Iris pigment epithelial cell (primary cell): ENCODE results near the gene PDS5A.
"Not testable (repeated sequence)": the region's sequence is repeated elsewhere in the genome, so short reads cannot be mapped to it uniquely, and the experiment has no call there.

ENCODE experiments used
- DNase-seq: peaks from one replicate; pipeline ENCODE4 v3.0.0-alpha.2; 2011; ENCODE audit warnings: low read depth

Gene PDS5A

DNA sequence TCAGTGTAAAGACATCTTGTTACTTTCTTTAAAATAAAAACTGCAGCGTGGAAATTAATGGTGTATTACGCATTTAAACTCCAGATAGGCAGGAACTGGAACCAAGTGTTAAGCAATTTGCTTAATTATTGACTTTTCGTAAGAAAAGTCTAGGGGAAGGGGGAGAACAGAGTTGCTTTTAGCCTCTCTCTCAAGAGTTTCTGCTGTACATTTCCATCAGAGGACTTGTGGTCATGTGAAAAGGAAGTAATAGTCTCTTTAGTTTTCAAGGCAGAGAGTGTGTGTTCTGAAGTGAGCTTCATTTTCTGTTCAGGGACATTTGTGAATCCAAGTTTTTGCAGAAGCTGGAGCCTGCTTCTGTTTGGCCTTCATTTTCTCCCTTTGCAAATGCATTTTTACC is 152.6 kb downstream of the PDS5A start:
- DNase-seq: no peak

DNA sequence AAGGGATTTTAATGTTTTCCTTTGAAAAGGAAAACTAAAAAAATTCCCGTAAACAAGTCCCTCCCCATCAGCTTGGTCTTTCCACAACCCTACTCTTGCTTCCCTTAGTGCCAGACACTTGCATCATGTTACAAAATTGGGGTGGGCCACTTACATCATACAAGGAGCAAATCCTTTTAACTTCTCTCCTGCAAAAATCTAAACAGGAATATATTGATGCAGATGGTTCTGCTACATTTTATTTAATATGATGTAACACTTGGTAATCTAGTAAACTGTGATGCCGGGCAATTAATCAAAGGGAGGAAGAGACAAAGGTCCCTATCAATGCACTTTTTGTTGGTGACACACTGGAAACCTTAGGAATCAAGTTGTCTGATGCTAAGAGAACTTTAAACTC is 154.5 kb downstream of the PDS5A start:
- peak; percentile 48 for DNase-seq

DNA sequence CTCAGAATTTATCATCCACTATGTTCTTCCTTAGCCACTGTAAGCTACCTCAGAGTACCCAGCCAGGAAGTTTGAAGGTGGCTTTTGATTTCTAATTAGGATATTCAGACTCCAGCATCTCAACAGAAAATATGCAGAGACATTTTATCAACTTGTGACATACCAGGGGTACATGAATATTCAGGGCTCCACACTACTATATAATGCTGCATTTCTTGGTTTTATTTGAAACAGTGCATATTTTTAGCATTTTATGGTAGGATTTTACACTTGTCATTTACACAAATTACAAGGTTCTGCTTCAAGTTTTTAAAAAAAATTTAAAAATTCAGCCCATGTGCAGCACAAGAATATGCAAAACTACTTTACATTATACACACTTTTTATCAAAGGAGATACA is 155.0 kb downstream of the PDS5A start:
- DNase-seq: no peak

DNA sequence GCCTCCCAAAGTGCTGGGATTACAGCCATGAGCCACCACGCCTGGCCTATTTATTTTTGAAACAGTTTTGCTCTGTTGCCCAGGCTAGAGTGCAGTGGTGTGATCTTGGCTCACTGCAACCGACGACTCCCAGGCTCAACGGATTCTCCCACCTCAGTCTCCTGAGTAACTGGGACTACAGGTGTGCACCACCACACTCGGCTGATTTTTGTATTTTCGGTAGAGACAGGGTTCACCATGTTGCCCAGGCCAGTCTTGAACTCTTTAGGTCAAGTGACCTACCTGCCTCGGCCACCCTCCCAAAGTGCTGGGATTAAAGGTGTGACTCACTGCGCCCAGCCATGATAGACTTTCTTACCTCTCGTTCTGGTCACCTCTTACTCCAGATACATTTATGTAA is 155.8 kb downstream of the PDS5A start:
- DNase-seq: no peak

DNA sequence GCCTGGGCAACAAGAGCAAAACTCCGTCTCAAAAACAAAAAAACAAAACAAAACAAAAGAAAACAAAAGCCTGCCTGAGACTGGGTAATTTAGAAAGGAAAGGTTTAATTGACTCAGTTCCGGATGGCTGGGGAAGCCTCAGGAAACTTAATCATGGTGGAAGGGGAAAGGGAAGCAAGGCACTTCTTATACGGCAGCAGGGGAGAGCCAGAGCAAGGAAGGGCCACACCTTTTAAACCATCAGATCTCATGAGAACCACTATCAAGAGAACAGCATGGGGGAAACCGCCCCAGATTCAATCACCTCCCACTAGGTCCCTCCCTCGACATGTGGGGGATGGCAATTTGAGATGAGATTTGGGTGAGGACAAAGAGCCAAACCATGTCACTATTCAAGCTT is 157.5 kb downstream of the PDS5A start:
- no peak for DNase-seq

DNA sequence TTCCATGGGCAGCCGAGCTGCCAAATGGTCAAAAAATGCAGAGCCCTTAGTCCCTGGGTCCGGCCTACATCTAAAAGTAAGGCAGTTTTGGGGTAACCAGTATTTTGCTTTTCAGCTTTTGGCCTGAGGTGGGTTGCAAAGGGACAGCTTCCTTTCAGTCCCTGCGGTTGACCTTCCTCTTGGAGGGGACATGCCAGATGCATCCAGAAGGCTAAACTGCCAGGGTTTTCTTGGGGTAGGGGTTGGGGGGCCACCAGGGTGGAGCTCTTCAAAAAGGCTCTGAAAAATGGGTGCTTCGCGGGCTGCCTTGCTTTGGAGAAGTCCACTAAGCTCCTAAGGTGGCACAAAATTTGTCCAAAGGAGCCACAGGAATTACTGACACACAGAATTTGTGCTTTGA is 159.1 kb downstream of the PDS5A start:
- DNase-seq: no peak

DNA sequence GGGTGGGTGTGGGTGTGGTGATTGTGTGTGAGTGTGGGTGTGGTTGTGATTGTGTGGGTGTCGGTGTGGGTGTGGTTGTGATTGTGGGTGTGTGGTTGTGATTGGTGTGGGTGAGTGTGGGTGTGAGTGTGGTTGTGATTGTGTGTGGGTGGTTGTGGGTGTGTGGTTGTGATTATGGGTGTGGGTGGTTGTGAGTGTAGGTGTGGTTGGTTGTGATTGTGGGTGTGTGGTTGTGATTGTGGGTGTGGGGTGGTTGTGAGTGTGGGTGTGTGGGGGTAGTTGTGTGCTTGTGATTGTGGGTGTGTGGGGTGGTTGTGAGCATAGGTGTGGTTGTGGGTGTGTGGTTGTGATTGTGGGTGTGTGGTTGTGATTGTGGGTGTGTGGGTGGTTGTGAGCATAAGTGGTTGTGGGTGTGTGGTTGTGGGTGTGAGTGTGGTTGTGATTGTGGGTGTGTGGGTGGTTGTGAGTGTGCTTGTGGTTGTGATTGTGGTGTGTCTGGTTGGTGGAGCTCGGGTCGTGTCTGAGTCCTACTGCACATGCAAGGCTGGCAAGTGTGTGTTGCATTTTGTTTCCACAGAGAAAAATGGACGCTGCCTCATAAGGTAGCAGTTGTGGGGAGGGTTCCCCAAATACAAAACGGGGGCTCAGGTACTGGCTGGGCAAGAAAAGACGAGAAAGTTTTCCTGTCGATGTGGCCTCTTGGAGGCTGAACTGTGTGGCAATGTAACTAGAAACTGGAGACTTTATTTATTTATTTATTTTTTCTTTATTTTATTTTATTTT is 163.1 kb downstream of the PDS5A start:
- DNase-seq: peak; percentile 41

DNA sequence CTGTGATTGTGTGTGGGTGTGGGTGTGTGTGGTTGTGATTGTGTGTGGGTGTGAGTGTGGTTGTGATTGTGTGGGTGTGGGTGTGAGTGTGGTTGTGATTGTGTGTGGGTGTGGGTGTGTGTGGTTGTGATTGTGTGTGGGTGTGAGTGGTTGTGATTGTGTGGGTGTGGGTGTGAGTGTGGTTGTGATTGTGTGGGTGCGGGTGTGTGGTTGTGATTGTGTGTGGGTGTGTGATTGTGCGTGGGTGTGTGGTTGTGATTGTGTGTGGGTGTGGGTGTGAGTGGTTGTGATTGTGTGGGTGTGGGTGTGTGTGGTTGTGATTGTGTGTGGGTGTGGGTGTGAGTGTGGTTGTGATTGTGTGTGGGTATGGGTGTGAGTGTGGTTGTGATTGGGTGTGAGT is 163.9 kb downstream of the PDS5A start:
- DNase-seq: not testable (repeated sequence)

DNA sequence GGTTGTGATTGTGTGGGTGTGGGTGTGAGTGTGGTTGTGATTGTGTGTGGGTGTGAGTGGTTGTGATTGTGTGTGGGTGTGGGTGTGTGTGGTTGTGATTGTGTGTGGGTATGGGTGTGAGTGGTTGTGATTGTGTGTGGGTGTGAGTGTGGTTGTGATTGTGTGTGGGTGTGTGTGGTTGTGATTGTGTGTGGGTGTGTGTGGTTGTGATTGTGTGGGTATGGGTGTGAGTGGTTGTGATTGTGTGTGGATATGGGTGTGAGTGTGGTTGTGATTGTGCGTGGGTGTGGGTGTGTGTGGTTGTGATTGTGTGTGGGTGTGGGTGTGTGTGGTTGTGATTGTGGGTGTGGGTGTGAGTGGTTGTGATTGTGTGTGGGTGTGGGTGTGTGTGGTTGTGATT is 164.7 kb downstream of the PDS5A start:
- DNase-seq: not testable (repeated sequence)

DNA sequence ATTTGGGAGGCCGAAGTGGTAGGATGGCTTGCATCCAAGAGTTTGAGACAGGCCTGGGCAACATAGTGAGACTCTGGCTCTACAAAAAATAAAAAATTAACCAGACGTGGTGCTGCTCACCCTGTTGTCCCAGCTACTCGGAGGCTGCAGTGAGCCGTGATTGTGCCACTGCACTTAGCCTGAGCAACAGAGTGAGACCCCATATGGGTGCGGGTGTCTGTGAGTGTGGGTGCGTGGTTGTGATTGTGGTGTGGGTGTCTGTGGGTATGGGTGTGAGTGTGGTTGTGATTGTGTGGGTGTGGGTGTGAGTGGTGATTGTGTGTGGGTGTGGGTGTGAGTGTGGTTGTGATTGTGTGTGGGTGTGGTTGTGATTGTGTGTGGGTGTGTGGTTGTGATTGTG is 165.2 kb downstream of the PDS5A start:
- no peak for DNase-seq

DNA sequence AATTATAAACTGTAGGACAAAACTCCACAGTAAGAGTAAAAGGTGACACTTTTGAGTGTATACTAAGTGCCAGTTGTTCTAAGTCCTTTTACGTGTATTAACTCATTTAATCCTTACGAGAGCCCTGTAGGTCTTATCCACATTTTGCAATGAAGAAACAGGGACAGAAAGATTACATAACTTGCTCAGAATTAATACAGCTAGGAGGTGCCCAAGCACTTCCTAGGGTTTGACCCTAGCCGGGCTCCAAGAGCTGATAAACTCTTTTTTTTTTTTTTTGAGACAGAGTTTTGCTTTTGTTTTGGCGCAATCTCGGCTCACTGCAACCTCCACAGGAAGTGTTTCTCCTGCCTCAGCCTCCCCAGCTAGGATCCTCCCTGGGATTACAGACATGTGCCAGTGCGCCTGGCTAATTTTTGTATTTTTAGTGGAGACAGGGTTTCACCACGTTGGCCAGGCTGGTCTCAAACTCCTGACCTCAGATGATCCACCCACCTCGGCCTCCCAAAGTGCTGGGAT is 169.4 kb downstream of the PDS5A start:
- DNase-seq: no peak

DNA sequence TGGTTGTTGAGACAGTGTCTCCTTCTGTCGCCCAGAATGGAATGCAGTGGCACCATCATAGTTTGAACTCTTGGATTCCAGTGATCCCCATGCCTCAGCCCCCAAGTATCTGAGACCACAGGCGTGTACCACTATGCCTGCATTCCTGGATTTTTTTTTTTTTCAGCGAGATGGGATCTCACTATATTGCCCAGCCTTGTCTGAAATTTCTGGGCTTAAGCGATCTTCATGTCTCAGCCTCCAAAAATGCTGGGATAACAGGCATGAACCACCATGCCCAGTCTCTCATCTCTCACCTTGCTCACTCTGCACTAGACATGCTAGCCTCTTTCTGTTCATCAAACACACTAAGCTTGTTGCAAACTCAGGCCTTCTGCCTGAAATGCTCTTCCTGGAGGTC is 175.7 kb downstream of the PDS5A start:
- DNase-seq: no peak

DNA sequence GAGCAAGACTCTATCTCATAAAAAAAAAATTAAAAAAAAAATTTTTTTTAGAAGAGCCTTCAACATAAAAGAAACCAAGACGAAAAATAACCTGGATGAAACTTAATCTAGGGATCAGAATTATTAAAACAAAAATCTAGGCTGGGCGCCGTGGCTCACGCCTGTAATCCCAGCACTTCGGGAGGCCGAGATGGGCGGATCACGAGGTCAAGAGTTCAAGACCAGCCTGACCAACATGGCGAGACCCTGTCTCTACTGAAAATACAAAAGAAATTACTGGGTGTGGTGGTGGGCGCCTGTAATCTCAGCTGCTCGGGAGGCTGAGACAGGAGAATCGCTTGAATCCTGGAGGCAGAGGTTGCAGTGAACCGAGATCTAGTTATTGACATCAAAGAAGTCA is 184.7 kb downstream of the PDS5A start:
- DNase-seq: not testable (repeated sequence)

DNA sequence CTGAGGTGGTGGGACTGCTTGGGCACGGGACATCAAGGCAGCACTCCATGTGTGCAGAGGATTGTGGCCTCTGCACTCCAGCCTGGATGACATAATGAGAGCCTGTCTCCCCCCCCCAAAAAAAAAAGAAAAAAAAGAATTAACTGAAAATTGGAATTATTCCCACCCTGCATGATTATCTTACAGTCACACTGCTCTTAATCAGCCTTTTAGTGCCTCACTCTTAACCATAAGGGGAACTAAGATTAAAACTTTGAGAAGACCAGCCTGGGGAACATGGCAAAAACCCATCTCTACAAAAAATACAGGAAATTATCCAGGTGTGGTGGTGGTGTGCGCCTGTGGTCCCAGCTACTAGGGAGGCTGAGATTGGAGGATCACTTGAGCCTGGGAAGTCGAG is 185.2 kb downstream of the PDS5A start:
- no peak for DNase-seq

DNA sequence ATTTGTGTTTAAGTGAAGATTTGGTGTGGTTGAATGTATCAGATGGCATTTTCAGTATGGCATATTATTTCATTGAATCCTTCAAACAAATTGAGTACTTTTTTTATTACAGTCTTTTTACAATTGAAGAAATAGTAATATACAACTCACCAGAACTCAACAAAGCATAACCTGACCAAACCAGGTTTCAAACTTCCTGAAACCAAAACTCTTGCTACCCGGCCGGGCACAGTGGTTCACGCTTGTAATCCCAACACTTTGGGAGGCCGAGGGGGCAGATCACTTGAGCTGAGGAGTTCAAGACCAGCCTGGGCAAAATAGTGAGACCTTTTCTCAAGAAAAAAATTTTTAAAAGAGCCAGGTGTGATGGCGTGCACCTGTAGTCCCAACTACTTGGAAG is 185.6 kb downstream of the PDS5A start:
- DNase-seq: no peak

DNA sequence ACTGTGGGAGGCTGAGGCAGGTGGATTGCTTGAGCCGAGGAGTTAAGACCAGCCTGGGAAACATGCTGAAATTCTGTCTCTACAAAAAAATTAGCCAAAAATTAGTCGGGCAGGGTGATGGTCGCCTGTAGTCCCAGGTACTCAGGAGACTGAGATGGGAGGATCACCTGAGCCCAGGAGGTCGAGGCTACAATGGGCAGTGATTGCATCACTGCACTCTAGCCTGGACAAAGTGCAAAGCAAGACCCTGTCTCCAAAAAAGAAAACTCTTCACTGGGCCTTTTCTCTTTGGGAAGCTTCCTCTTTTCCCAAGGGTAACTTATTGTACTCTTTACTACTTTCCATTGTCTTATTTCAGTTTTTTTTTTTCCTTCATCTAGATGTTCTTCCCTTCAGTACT is 190.9 kb downstream of the PDS5A start:
- DNase-seq: no peak

DNA sequence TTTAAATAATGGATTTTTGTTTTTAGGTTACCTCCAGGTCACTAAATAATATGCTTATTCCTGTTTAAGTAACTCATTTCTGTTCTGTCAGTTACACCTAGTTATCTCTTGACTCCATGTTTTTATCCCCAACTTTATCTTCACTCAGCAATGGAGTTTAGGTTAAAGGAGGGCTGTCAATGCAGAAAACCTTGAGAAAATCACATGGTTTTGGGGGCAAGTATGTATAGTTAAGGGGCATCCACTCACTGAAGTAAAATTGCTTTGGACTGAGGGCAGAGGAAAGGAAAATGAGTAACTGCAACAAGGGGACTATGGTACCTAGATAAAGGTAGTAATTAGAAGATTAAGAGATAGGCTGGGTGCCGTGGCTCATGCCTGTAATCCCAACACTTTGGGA is 192.6 kb downstream of the PDS5A start:
- DNase-seq: no peak

DNA sequence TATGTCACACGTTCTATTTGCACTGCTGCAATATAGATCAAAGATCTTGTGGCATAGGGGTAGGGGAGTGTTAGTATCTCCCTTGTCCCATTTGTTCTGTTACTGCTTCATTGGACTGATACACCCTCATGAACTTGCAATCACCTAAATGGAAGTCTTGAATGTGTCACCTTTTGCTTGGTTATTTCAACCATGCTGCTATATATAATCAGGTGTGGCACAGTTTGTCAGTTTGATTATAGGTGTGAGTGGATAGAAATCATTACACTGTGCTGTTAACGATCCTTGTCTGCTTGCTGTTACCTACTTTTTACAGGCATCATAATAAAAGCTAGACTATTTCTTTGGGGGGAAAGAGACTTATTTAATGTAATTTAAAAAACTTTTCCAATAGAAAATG is 195.7 kb downstream of the PDS5A start:
- DNase-seq: not testable (repeated sequence)
